CD4-positive, alpha-beta memory T cell (primary cell): ENCODE measurements around the gene RANBP3. TPM values are rescaled to one million over a fixed set of nuclear protein-coding genes. Genes with fewer than 3 reads are reported as not detected.

Source experiments
- CTCF ChIA-PET: fragments of 350-600 bp; sonication (Branson Sonifier 250); formaldehyde crosslinking; loops from one replicate; lab custom pipeline; 2021; ENCODE audit warnings: inconsistent platforms; ENCODE audit not compliant: partially characterized antibody; lab: Charles Lee
- POLR2A ChIA-PET: fragments of 350-600 bp; sonication (Branson Sonifier 250); formaldehyde crosslinking; loops from one replicate; lab custom pipeline; 2021; ENCODE audit not compliant: partially characterized antibody; lab: Charles Lee
- DNase-seq, 5 donors: peaks; one replicate each; pipeline versions ENCODE4 v3.0.0 to v3.0.0-alpha.2; 2020 to 2022; ENCODE audit warnings: mixed read lengths in 1 of 5
- H3K27ac ChIP-seq: one replicate; pipeline ENCODE4 v1.7.0; 2013; ENCODE audit warnings: low read depth, low read length
- H3K27me3 ChIP-seq: 2 replicates; pipeline ENCODE4 v1.7.0; 2013; ENCODE audit warnings: mild to moderate bottlenecking, low read length, moderate library complexity; ENCODE audit not compliant: insufficient read depth
- H3K36me3 ChIP-seq: 2 replicates; pipeline ENCODE4 v1.7.0; 2013; ENCODE audit warnings: mild to moderate bottlenecking, low read length, moderate library complexity; ENCODE audit not compliant: insufficient read depth
- H3K4me1 ChIP-seq: 2 replicates; pipeline ENCODE4 v1.7.0; 2013; ENCODE audit warnings: mild to moderate bottlenecking, low read length, moderate library complexity; ENCODE audit not compliant: insufficient read depth
- H3K4me3 ChIP-seq, 2 donors: one replicate each; pipeline ENCODE4 v1.7.0; 2013; ENCODE audit warnings: low read length in 2 of 2, mild to moderate bottlenecking in 1 of 2
- H3K9me3 ChIP-seq, 2 donors: one replicate each; pipeline ENCODE4 v1.7.0; 2013; ENCODE audit warnings: low read length in 2 of 2, control low read depth in 1 of 2; ENCODE audit not compliant: control insufficient read depth in 1 of 2
- H3K27ac Mint-ChIP-seq, 7 donors: one replicate each; pipeline ENCODE4 v1.8.0; 2020 to 2021; ENCODE audit warnings: mixed read lengths in 7 of 7, mild to moderate bottlenecking in 6 of 7, inconsistent platforms in 3 of 7, moderate library complexity in 3 of 7
- H3K27me3 Mint-ChIP-seq, 2 donors: one replicate each; pipeline ENCODE4 v1.8.0; 2020 to 2021; ENCODE audit warnings: mixed read lengths in 2 of 2
- H3K36me3 Mint-ChIP-seq, 2 donors: one replicate each; pipeline ENCODE4 v1.8.0; 2020 to 2021; ENCODE audit warnings: mixed read lengths in 2 of 2, inconsistent platforms in 1 of 2, mild to moderate bottlenecking in 1 of 2
- H3K4me1 Mint-ChIP-seq, 4 donors: one replicate each; pipeline ENCODE4 v1.8.0; 2020 to 2021; ENCODE audit warnings: mixed read lengths in 4 of 4, mild to moderate bottlenecking in 1 of 4
- H3K4me3 Mint-ChIP-seq, 8 donors: one replicate each; pipeline ENCODE4 v1.8.0; 2020 to 2021; ENCODE audit warnings: mixed read lengths in 8 of 8, mild to moderate bottlenecking in 7 of 8, moderate library complexity in 6 of 8, inconsistent platforms in 3 of 8
- H3K9me3 Mint-ChIP-seq, 8 donors: one replicate each; pipeline ENCODE4 v1.8.0; 2020 to 2021; ENCODE audit warnings: mixed read lengths in 8 of 8, mild to moderate bottlenecking in 5 of 8, inconsistent platforms in 3 of 8, moderate library complexity in 1 of 8
- intact Hi-C: fragments of 100-400 bp; cut with micrococcal nuclease; formaldehyde crosslinking; loops from one replicate; pipeline ENCODE4 v1.15.1; 2023
- polyA plus RNA-seq, 2 donors: library from polyadenylated mRNA; unstranded; fragments of 300-500 nt; fragmentation: Illumina TruSeq; gene quantifications; one replicate each; pipeline ENCODE4 v1.2.3, GENCODE V29; 2021
- total RNA-seq, 2 experiments: library from RNA; stranded (reverse); gene quantifications; one replicate each; pipeline ENCODE4 v1.2.3, GENCODE V29; 2021

RANBP3 gene
- total and polyA plus RNA-seq, 4 experiments from 2014 or later = 3.4 to 94.9 (median 47.9) TPM

- Histone ChIP-seq H3K36me3 (peaks cover 88% of the 10 kb centered on the region), H3K27me3 (no peaks in the 10 kb centered on the region), H3K4me1 (no peaks in the 10 kb centered on the region), H3K27ac (no peak overlapping the region), H3K4me3 (no peak overlapping the region), H3K9me3 (no peaks in the 10 kb centered on the region)
- POLR2A ChIA-PET = no interaction called here
- Mint-ChIP-seq H3K27me3 (no peaks in the 10 kb centered on the region), H3K4me1 (peaks cover 0 to 2% (median 0%) of the 10 kb centered on the region in 4 donors), H3K9me3 (peaks cover 0 to 2% (median 0%) of the 10 kb centered on the region in 8 donors), H3K36me3 (peaks cover 35 to 78% of the 10 kb centered on the region in 2 donors), H3K4me3 (no peak overlapping the region), H3K27ac (no peak overlapping the region)
- intact Hi-C loops = no loop called here
- CTCF ChIA-PET = no interaction called here
- no peak for DNase-seq
Observed at GRCh38 chr19:5929625-5930024, 48.3 kb downstream of the RANBP3 start.

GRCh38 chr19:5929179-5929578 lies 48.8 kb downstream of the RANBP3 start:
- no peak for DNase-seq
- ChIA-PET POLR2A (no interaction called here), CTCF (no interaction called here)
- no peak overlapping the region for H3K4me3 Mint-ChIP-seq
- no peak overlapping the region for H3K27ac ChIP-seq
- peaks cover 37 to 78% of the 10 kb centered on the region in 2 donors for H3K36me3 Mint-ChIP-seq
- H3K27me3 ChIP-seq = no peaks in the 10 kb centered on the region
- H3K27me3 Mint-ChIP-seq = no peaks in the 10 kb centered on the region
- H3K36me3 ChIP-seq = peaks cover 91% of the 10 kb centered on the region
- no peak overlapping the region for H3K27ac Mint-ChIP-seq
- no peaks in the 10 kb centered on the region for H3K4me1 ChIP-seq
- intact Hi-C loops = no loop called here
- no peak overlapping the region for H3K4me3 ChIP-seq
- H3K9me3 Mint-ChIP-seq = peaks cover 0 to 2% (median 0%) of the 10 kb centered on the region in 8 donors
- H3K9me3 ChIP-seq = no peaks in the 10 kb centered on the region
- H3K4me1 Mint-ChIP-seq = no peaks in the 10 kb centered on the region

- POLR2A ChIA-PET = no interaction called here
- Mint-ChIP-seq H3K4me1 (no peaks in the 10 kb centered on the region), H3K36me3 (peaks cover 40 to 81% of the 10 kb centered on the region in 2 donors), H3K27ac (no peak overlapping the region), H3K27me3 (no peaks in the 10 kb centered on the region), H3K9me3 (peaks cover 0 to 2% (median 0%) of the 10 kb centered on the region in 8 donors), H3K4me3 (no peak overlapping the region)
- CTCF ChIA-PET = no interaction called here
- no peak overlapping the region for H3K27ac ChIP-seq
- intact Hi-C loops = no loop called here
- no peaks in the 10 kb centered on the region for H3K9me3 ChIP-seq
- peaks cover 93% of the 10 kb centered on the region for H3K36me3 ChIP-seq
- H3K4me3 ChIP-seq = no peak overlapping the region
- H3K27me3 ChIP-seq = no peaks in the 10 kb centered on the region
- DNase-seq = no peak
- no peaks in the 10 kb centered on the region for H3K4me1 ChIP-seq
Observed at GRCh38 chr19:5927441-5927821, 50.5 kb downstream of the RANBP3 start.

- intact Hi-C loops = no loop called here
- H3K4me1 Mint-ChIP-seq = no peaks in the 10 kb centered on the region
- Histone ChIP-seq H3K27ac (no peak overlapping the region), H3K27me3 (no peaks in the 10 kb centered on the region), H3K9me3 (no peaks in the 10 kb centered on the region), H3K4me3 (no peak overlapping the region), H3K4me1 (no peaks in the 10 kb centered on the region), H3K36me3 (peaks cover 95% of the 10 kb centered on the region)
- DNase-seq = no peak
- H3K36me3 Mint-ChIP-seq = peaks cover 46 to 82% of the 10 kb centered on the region in 2 donors
- no peaks in the 10 kb centered on the region for H3K27me3 Mint-ChIP-seq
- H3K4me3 Mint-ChIP-seq = no peak overlapping the region
- no peak overlapping the region for H3K27ac Mint-ChIP-seq
- ChIA-PET POLR2A (no interaction called here), CTCF (no interaction called here)
- H3K9me3 Mint-ChIP-seq = peaks cover 0 to 2% (median 0%) of the 10 kb centered on the region in 8 donors
Observed at GRCh38 chr19:5926641-5927440, 51.1 kb downstream of the RANBP3 start.

GRCh38 chr19:5925830-5926427 lies 52.0 kb downstream of the RANBP3 start:
- no peaks in the 10 kb centered on the region for H3K9me3 ChIP-seq
- Mint-ChIP-seq H3K27ac (no peak overlapping the region), H3K4me3 (no peak overlapping the region), H3K36me3 (peaks cover 48 to 83% of the 10 kb centered on the region in 2 donors), H3K4me1 (no peaks in the 10 kb centered on the region), H3K9me3 (peaks cover 0 to 2% (median 0%) of the 10 kb centered on the region in 8 donors), H3K27me3 (no peaks in the 10 kb centered on the region)
- H3K4me1 ChIP-seq = no peaks in the 10 kb centered on the region
- no peak overlapping the region for H3K4me3 ChIP-seq
- intact Hi-C loops = no loop called here
- H3K27me3 ChIP-seq = no peaks in the 10 kb centered on the region
- peaks cover 94% of the 10 kb centered on the region for H3K36me3 ChIP-seq
- ChIA-PET POLR2A (no interaction called here), CTCF (no interaction called here)
- DNase-seq = no peak
- no peak overlapping the region for H3K27ac ChIP-seq

GRCh38 chr19:5923356-5923755 lies 54.6 kb downstream of the RANBP3 start:
- Mint-ChIP-seq H3K36me3 (peaks cover 42 to 74% of the 10 kb centered on the region in 2 donors), H3K4me3 (no peak overlapping the region), H3K9me3 (no peaks in the 10 kb centered on the region), H3K4me1 (no peaks in the 10 kb centered on the region), H3K27me3 (no peaks in the 10 kb centered on the region), H3K27ac (no peak overlapping the region)
- ChIA-PET CTCF (no interaction called here), POLR2A (no interaction called here)
- DNase-seq = no peak
- Histone ChIP-seq H3K27me3 (no peaks in the 10 kb centered on the region), H3K27ac (no peak overlapping the region), H3K36me3 (peaks cover 89% of the 10 kb centered on the region), H3K4me3 (no peak overlapping the region), H3K4me1 (no peaks in the 10 kb centered on the region), H3K9me3 (no peaks in the 10 kb centered on the region)
- intact Hi-C loops = no loop called here

- Mint-ChIP-seq H3K27ac (peak overlapping the region in 2 of 7 donors; percentile 3 to 13), H3K4me3 (no peak overlapping the region), H3K27me3 (no peaks in the 10 kb centered on the region), H3K36me3 (peaks cover 35 to 69% of the 10 kb centered on the region in 2 donors), H3K9me3 (no peaks in the 10 kb centered on the region), H3K4me1 (no peaks in the 10 kb centered on the region)
- Histone ChIP-seq H3K4me1 (no peaks in the 10 kb centered on the region), H3K36me3 (peaks cover 86% of the 10 kb centered on the region), H3K27me3 (no peaks in the 10 kb centered on the region), H3K9me3 (no peaks in the 10 kb centered on the region), H3K4me3 (no peak overlapping the region), H3K27ac (no peak overlapping the region)
- no peak for DNase-seq
- ChIA-PET POLR2A (no interaction called here), CTCF (no interaction called here)
- intact Hi-C loops = no loop called here
Observed at GRCh38 chr19:5922161-5922545, 55.8 kb downstream of the RANBP3 start.
